ENCODE data around the gene PARP12. TPM values are rescaled to one million over a fixed set of nuclear protein-coding genes. Genes with fewer than 3 reads are reported as not detected.

PARP12 gene
- total and polyA plus RNA-seq, 4 donors: 30.0 to 56.8 (median 47.6) TPM

DNA sequence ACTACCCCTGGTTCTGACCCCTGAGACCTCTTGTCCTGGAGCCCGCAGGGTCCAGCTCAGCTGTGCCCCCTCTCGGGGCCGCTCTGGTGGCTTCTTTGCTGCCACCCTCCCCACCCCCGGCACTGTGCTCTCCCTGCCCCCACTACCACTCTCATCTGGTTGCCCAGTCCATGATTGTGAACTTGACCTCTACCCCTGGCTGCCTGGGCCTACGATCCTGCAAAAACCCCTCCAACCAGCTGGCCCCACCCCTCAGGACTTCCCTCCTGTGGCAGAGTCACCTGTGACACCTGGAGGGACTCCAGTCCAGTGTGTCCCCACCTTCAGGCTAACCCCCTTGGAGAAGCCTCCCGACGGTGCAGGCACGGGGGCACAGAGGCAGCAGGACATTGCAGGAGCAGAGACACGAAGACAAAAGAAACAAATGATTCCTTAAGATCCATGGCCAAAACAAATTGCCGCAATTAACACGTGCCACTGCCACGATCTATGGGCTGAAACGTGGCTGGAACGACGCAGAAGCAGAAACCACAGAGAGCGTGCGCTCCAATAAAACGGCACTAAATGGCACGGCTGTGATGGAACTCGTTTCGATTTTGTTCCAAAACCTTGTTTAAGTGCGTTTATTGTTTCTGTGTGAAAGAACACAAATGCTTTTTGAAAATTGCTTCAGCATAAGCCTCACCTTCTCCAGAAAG lies 72.0 kb downstream of the PARP12 start:
- Histone ChIP-seq H3K27ac (ENCODE audit: low read depth in 1 of 2, low read length in 1 of 2) (no peak overlapping the region), H3K4me3 (no peak overlapping the region), H3K9ac (ENCODE audit: insufficient read depth in 1 of 2, low read length in 2 of 2) (no peak overlapping the region), H3K27me3 (ENCODE audit: control insufficient read depth in 3 of 3, insufficient read depth in 3 of 3, low read length in 2 of 3) (no peaks in the 10 kb centered on the region), H3K9me3 (ENCODE audit: control insufficient read depth in 4 of 4, insufficient read depth in 3 of 4, low read length in 3 of 4) (no peaks in the 10 kb centered on the region), H3K4me1 (ENCODE audit: control insufficient read depth in 5 of 5, insufficient read depth in 5 of 5, low read length in 5 of 5) (peaks cover 0 to 29% (median 8%) of the 10 kb centered on the region in 5 donors), H3K36me3 (ENCODE audit: control insufficient read depth in 4 of 4, insufficient read depth in 4 of 4, low read length in 4 of 4) (no peaks in the 10 kb centered on the region)
- DNase-seq: no peak
- TF ChIP-seq, protein P1, sequence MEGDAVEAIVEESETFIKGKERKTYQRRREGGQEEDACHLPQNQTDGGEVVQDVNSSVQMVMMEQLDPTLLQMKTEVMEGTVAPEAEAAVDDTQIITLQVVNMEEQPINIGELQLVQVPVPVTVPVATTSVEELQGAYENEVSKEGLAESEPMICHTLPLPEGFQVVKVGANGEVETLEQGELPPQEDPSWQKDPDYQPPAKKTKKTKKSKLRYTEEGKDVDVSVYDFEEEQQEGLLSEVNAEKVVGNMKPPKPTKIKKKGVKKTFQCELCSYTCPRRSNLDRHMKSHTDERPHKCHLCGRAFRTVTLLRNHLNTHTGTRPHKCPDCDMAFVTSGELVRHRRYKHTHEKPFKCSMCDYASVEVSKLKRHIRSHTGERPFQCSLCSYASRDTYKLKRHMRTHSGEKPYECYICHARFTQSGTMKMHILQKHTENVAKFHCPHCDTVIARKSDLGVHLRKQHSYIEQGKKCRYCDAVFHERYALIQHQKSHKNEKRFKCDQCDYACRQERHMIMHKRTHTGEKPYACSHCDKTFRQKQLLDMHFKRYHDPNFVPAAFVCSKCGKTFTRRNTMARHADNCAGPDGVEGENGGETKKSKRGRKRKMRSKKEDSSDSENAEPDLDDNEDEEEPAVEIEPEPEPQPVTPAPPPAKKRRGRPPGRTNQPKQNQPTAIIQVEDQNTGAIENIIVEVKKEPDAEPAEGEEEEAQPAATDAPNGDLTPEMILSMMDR (IDR thresholded peaks at IDR 0.05; ENCODE audit: control extremely low read depth, extremely low read depth): no peak
- WGBS, 2 donors: 95 to 96% methylated on average over 22 of the region's 22 CpGs
- ATAC-seq (ENCODE audit: insufficient read depth, low FRiP score): no peak

DNA sequence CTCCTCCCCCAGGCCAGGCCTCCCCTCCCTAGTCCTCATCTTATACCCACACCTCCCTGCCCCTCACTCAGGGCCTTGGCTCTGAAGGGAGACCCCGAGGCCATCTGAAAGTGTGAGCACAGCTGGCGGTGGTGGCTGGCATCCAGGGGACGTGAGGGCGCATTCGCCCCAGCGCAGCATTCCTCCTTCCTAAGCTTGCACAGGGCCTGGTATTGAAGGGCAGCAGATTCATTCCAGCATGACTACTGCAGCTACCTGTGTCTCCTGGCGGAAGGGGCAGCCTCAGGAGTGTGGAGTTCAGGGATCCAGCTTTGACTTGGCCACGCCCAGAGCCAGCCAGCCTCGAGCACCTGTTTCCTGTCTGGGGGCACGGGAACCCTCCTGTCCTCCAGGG lies 72.6 kb downstream of the PARP12 start:
- H3K36me3 ChIP-seq (ENCODE audit: control insufficient read depth in 4 of 4, insufficient read depth in 4 of 4, low read length in 4 of 4): no peaks in the 10 kb centered on the region
- ATAC-seq (ENCODE audit: insufficient read depth, low FRiP score) (no peak), DNase-seq (no peak)
- no peak overlapping the region for H3K4me3 ChIP-seq
- no peak overlapping the region for H3K9ac ChIP-seq (ENCODE audit: insufficient read depth in 1 of 2, low read length in 2 of 2)
- no peak overlapping the region for H3K27ac ChIP-seq (ENCODE audit: low read depth in 1 of 2, low read length in 1 of 2)
- TF ChIP-seq, protein P1 (IDR thresholded peaks at IDR 0.05; ENCODE audit: control extremely low read depth, extremely low read depth): no peak
- H3K4me1 ChIP-seq (ENCODE audit: control insufficient read depth in 5 of 5, insufficient read depth in 5 of 5, low read length in 5 of 5): peaks cover 0 to 26% (median 8%) of the 10 kb centered on the region in 5 donors
- WGBS, 2 donors: 75 to 83% methylated on average over 10 of the region's 10 CpGs
- no peaks in the 10 kb centered on the region for H3K27me3 ChIP-seq (ENCODE audit: control insufficient read depth in 3 of 3, insufficient read depth in 3 of 3, low read length in 2 of 3)
- no peaks in the 10 kb centered on the region for H3K9me3 ChIP-seq (ENCODE audit: control insufficient read depth in 4 of 4, insufficient read depth in 3 of 4, low read length in 3 of 4)

DNA sequence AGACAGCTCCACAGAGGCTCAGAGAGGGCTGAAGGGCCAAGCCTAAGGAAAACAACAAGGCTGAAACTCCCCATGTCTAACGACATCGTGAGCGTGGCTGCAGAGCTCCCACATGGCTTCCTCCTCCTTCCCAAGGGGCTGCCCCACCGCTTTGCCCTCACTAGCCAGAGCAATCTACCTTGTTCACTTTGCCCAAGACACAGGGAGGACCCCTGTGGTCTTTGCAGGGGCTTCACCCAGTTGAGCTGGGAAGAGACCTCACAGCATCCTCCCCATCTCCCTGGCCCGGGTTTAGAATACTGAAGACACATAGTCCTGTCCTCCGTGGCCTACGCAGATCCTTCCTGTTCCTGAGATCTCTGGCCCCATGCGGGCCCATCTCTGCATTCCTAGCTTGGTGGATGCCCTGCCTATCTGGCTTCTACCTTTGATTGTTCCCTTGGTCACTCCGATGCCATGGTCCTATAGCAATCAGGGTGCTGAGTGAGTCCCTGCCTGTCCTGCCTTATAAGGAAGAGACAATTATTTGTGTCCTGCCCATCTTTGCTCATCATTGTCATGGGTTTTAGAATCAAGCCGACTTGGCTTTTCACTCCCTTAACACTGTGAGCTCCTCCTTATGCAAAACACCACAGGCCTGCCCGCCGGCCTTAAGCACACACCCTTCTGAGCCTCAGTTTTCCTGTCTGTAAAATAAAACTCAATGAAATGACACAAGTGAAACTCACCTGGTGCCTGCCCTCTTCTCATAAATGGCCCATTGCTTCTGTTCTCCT lies 73.2 kb downstream of the PARP12 start:
- H3K27ac ChIP-seq (ENCODE audit: low read depth in 1 of 2, low read length in 1 of 2): no peak overlapping the region
- ATAC-seq (ENCODE audit: insufficient read depth, low FRiP score) (no peak), DNase-seq (no peak)
- no peaks in the 10 kb centered on the region for H3K36me3 ChIP-seq (ENCODE audit: control insufficient read depth in 4 of 4, insufficient read depth in 4 of 4, low read length in 4 of 4)
- H3K4me3 ChIP-seq: no peak overlapping the region
- peaks cover 0 to 23% (median 4%) of the 10 kb centered on the region in 5 donors for H3K4me1 ChIP-seq (ENCODE audit: control insufficient read depth in 5 of 5, insufficient read depth in 5 of 5, low read length in 5 of 5)
- 90 to 92% methylated on average over 12 of the region's 12 CpGs for WGBS, 2 donors
- H3K9ac ChIP-seq (ENCODE audit: insufficient read depth in 1 of 2, low read length in 2 of 2): no peak overlapping the region
- no peaks in the 10 kb centered on the region for H3K27me3 ChIP-seq (ENCODE audit: control insufficient read depth in 3 of 3, insufficient read depth in 3 of 3, low read length in 2 of 3)
- TF ChIP-seq, protein P1 (IDR thresholded peaks at IDR 0.05; ENCODE audit: control extremely low read depth, extremely low read depth): no peak
- no peaks in the 10 kb centered on the region for H3K9me3 ChIP-seq (ENCODE audit: control insufficient read depth in 4 of 4, insufficient read depth in 3 of 4, low read length in 3 of 4)

Data from lung (tissue), 12 donors.